Measurements from ENCODE around the gene GSTK1.

DNA sequence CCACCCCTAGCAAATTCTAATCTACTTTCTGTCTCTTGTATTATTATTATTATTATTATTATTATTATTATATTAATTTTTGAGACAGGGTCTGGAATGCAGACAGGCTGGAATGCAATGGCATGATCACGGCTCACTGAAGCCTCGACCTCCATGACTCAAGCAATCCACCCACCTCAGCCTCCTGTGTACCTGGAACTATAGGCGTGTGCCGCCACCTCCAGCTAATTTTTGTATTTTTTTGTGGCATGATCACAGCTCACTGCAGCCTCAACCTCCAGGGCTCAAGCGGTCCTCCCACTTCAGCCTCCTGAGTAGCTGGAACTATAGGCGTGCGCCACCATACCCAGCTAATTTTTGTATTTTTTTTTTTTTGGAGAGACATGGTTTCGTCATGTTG lies 18.9 kb downstream of the GSTK1 start:
- TF ChIP-seq, protein P1, sequence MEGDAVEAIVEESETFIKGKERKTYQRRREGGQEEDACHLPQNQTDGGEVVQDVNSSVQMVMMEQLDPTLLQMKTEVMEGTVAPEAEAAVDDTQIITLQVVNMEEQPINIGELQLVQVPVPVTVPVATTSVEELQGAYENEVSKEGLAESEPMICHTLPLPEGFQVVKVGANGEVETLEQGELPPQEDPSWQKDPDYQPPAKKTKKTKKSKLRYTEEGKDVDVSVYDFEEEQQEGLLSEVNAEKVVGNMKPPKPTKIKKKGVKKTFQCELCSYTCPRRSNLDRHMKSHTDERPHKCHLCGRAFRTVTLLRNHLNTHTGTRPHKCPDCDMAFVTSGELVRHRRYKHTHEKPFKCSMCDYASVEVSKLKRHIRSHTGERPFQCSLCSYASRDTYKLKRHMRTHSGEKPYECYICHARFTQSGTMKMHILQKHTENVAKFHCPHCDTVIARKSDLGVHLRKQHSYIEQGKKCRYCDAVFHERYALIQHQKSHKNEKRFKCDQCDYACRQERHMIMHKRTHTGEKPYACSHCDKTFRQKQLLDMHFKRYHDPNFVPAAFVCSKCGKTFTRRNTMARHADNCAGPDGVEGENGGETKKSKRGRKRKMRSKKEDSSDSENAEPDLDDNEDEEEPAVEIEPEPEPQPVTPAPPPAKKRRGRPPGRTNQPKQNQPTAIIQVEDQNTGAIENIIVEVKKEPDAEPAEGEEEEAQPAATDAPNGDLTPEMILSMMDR (conservative IDR thresholded peaks at IDR 0.05), result no peak
- no peak for TF ChIP-seq ZFX (IDR thresholded peaks at IDR 0.05)

Data from C4-2B (cell line).